HG03558 (cell line): ENCODE results near the gene VMO1.

Experiments used
- ATAC-seq: cut with Tn5 transposase; IDR thresholded peaks from one replicate; pipeline ENCODE4 v1.9.1; 2021; ENCODE audit warnings: moderate number of reproducible peaks; ENCODE audit not compliant: unreplicated experiment; ENCODE audit errors: extremely low read depth

Gene VMO1

DNA sequence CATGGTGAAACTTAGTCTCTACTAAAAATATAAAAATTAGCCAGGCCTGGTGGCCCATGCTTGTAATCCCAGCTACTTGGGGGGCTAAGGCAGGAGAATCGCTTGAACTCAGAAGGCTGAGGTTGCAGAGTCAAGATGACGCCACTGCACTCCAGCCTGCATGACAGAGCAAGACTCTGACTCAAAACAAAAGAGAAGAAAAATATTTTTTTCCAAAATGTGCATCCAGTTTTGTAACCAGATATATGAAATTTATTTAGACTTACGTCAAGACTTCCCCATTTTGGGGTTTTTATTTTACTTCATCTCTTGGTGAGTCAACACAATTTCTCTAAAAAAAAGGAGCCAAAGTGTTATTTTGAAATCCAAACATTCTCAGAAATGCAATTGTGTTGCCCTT, 20.0 kb downstream of the VMO1 start:
- ATAC-seq, result no peak

DNA sequence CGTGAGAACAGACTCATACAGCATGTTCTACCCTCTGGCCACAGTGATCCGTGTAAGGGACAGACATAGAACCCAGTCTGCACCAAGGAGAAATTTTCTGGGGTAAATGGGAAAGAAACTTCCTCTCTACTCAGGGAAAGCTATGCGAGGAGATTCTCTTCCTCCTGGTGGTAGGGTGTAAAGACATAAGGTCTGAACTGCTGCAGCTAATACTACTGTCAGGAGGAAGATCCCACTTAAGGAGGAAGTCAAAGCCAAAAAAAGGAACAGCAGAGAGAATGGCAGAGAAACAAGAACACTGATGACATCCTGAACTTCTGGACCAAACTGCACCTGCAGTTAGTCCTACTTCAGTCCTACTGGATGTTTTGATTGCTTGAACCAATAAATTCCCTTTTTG, 21.6 kb downstream of the VMO1 start:
- no peak for ATAC-seq

DNA sequence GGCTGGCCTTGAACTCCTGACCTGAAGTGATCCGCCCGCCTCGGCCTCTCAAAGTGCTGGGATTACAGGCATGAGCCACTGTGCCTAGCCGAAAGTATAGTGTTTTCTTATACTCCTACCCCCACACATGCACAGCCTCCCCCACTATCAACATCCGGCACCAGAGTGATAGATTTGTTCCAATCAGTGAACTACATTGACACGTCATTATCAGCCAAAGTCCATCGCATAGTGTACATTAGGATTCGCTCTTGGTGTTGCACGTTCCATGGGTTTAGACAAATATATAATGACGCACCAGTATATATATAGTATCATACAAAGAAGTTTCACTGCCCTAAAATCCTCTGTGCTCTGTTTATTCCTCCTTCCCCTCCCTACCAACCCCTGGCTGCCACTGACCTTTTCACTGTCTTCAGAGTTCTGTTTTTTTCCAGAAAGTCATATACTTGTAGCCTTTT, 26.4 kb downstream of the VMO1 start:
- ATAC-seq, result no peak

DNA sequence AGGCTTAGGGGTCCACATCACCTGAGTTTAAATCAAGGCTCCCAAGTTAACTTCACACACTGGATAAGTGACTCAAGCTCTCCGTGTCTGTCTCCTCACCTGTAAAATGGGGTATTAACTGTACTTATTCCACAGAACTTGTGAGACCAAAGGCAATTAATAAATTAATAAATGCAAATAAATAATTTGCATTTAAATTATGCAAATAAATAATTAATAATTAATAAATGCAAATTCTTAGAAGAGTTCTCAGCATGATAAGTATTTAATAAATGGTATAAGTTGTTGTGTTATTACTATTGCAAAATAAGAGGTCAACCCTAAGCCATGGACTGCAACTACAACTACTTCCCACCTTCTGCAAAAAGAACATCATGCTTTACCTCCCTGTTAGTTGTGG, 32.8 kb downstream of the VMO1 start:
- no peak for ATAC-seq

DNA sequence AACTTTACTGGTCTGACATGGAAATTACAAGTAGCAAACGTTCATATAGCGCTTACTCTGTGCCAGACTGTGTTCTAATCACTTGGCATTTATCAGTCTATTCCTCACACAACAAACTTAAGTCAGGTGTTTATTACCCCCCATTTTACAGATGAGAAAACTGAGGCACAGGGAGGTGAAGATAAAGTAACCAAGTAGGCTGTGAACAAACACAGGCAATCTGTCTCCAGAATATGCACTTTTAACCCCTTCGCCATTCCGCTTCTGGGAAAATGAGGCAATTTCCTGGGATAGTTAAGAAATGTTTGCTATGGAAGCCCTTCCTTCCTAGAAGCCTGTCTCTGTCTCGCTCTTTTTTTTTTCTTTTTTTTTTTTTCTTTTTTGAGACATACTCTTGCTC, 34.2 kb downstream of the VMO1 start:
- ATAC-seq, result no peak

DNA sequence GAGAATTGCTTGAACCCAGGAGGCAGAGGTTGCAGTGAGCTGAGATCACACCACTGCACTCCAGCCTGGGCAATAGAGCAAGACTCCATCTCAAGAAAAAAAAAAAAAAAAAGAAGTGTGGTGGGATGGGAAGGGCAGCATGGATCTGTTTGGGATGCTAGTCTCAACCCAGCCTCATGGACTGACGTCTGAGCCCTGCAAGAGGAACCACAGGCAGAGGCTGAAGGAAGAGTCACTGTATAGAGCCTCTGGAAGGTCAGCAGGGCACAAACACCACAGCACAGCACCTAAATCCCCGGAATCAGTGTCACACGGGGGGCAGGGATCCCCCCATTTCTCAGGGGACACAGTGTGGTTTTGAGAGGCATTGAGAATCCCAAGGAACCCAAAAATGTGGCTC, 35.6 kb downstream of the VMO1 start:
- ATAC-seq, result no peak

DNA sequence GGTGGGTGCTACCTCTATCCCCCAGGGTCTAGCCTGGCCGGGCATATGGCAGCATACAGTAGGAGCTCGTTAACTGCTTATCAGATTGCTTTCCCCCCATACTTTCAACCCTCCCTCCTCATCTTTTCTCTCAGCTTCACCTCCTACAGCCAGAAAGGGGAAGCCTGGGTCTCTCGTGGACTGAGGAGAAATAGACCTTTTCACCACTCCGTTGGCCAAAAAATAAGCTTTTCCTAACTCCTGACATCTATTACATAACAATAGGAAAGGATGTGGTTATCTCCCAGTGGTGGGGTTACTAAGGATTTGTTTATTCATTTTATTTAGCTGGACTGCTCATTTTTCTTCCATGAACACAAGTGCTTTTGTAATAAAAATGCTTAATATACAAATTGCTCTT, 37.5 kb downstream of the VMO1 start:
- ATAC-seq, result no peak

DNA sequence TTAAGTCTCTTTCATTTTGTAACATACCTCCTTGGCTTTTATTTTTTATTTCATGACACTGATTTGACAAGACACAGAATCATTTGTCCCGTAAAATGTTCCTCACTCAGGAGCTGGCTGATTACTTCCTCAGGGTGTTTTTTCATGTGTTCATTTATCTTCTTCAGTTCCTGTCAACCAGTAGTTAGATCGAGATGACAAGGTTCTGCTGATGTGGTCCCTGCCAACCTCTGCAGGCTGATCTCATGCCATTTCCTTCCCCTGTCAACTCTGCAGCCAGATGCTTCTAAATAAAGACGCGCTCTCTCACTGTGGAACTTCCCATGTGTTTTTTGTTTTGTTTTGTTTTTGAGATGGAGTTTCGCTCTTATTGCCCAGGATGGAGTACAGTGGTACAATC, 38.3 kb downstream of the VMO1 start:
- ATAC-seq, result no peak

DNA sequence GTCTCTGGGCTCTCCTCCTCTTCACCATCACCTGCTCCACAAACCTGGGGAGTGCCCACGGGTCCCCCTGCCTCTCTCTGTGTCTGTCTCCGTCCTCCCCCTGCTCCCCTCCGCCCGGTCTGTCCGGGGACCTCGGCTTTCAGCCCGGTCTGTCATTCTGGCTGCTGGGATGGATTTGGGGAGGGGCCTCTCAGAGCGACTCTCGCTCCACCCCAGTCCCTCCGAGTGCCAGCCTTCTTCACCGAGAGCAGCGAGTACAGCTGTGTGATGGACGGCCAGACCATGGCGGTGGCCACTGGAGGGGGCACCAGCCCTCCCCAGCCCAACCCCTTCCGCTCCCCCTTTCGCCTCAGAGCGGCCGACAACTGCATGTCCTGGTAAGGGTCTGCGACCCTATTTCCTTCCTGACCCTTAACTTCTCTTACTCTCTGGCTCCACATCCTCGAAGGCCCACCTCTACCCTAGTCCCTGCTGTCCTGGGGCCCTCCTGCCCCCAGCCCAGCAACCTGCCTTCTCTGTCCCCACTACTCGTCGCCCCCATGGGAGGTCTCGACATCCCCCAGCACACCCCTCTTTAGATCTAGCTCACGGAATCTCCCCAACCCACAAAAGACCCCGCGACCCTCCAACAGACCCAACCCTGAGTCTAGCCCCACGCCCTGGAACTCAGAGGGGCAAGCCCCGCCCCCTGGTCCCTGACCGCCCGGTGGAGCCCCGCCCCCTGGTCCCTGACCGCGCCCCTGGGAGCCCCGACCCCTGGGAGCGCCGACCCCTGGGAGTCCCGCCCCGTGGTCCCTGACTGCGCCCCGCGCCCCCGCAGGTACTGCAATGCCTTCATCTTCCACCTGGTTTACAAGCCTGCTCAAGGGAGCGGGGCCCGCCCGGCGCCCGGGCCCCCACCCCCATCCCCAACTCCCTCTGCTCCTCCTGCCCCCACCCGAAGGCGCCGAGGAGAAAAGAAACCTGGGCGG, 40.9 kb downstream of the VMO1 start:
- no peak for ATAC-seq

DNA sequence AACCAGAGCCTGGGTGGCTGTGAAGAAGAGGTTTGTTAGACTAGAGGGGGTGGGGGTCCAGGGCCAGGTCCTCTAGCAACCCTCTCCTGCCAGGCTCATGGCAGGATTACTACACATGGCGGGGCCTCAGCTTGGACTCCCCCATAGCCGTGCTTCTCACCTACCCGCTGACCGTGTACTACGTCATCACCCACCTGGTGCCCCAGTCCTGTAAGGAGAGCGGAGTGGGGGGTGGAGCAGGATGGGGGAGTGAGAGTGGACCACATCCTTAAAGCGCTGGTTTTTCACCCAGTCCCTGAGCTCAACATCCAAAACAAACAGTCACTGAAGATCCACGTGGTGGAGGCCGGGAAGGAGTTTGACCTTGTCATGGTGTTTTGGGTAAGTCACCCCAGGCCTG, 42.3 kb downstream of the VMO1 start:
- no peak for ATAC-seq

DNA sequence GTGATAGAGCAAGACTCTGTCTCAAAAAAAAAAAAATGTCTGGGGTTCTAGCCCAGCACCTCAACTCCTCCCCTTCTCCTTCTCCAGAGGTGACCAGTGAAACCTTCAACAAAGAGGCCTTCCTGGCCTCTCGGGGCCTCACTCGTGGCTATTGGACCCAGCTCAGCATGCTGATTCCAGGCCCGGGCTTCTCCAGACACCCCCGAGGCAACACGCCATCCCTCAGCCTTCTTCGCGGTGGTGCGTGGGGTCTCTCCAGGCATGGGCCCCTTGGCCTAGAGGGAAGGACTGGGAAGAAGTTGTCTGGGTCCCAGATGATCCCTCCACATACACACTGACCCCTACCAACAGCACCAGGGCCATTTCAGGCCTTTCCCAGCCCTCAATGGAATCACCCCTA, 42.9 kb downstream of the VMO1 start:
- ATAC-seq, result no peak

DNA sequence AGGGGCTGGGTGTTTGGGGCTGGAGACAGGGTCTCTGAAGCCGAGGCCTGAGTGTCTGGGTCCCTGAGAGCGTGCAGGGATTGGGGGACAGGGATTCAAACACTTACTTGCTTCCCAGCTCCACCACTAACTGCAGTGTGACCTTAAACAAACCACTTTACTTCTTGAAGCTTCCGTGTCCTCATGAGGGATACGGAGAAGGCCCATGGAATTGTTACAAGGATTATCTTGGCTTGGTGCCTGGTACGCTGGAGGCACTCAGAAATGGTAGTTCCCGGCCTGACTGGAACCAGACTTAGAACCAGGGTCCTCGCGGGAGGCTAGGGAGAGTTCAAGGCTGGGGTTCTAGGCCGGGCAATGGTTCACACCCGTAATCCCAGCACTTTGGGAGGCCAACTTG, 43.5 kb downstream of the VMO1 start:
- ATAC-seq, result no peak

DNA sequence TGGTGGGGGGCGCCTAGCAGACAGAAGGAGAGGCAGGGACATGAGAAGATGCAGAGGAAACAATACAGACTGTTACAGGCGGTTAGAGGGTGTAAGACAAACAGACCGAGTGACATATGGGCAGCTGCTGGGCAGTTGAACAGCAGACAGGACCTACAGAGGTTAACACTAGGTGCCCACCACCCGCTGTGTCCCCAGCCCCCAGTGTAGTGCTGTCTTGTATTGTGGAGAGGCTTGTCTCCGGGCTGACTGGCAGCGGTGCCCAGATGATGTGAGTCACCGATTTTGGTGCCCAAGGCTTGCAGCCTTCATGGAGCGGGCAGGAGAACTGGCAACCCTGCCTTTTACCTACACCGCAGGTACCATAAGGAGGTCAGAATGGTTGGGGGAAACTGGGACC, 44.0 kb downstream of the VMO1 start:
- no peak for ATAC-seq

DNA sequence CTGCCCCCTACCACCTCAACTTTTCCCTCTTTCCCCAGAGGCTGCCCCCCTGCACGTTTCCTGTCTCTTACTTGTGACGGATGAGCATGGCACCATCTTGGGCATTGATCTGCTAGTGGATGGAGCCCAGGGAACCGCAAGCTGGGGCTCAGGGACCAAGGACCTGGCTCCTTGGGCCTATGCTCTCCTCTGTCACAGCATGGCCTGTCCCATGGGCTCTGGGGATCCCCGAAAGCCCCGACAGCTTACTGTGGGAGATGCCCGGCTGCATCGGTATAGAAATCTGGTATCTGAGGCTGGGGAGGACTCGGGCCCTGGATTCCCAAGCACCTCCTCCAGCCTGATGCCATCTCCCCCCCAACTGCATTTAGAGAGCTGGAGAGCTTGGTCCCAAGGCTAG, 44.6 kb downstream of the VMO1 start:
- ATAC-seq, result no peak

DNA sequence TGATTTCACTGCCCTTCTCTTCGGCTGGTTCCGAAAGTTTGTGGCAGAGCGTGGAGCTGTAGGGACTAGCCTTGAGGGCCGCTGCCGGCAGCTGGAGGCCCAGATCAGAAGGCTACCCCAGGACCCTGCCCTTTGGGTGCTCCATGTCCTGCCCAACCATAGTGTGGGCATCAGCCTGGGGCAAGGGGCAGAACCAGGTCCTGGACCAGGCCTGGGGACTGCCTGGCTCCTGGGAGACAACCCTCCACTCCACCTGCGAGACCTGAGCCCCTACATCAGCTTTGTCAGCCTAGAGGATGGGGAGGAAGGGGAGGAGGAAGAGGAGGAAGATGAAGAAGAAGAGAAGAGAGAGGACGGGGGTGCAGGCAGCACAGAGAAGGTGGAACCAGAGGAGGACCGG, 45.6 kb downstream of the VMO1 start:
- ATAC-seq, result no peak

DNA sequence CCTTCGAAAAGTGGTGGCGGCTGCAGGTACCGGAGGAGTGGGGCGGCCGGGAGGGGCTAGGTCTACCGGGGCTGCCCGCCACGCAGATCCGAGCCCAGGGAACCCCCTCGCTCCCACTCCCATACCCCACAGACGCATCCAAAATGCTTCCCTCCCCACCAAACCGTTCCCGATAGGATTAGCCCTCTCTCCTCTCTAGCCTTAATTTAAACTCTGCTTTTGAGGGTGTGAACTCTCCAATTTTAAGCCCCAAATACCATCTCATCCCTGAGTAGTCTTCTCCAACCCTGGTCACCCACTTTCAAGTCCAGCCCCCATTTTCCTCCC, 46.2 kb downstream of the VMO1 start:
- no peak for ATAC-seq

DNA sequence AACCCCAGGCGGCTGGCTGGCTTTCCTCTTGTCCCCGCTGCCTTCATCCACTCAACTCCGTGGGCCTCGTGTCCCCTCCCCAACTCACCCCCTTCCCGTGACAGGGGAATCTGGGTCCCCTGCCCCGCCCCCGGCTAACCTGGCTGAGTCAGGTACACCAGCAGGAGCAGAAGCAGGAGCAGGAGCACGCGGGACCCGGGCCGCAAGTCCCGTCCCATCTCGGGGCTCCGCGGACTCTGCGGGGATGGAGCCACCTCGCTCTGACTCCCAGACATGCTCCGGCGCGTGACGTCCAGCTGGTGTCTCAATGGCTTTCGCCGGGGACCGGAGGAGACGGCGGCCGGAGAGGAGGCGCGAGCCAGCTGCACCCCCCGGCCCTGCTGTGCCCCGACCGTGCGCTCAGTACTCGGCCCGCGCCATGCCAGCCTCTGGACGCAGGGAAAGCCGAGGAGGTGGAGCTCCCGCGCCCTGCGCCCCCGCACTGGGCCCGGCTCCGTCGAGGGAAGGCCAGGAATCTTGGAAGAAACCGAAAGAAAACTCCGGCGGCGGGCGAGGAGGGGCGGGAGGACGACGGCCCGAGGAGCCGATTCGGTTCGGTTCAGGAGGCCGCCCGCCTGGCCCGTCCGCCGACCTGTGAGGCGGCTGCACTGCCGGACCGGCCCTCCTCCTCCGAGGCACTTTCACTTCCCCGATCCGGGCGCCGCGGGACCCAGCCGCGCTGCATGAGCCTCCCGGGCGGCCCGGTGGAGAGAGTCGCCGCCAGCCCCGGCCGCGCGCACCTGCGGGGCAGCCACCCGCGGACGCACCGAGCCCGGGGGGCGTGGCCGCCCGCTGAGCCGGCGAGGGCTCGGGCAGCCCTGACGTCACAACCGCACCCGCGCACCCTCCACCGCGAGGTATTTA, 46.8 kb downstream of the VMO1 start, which contains the start of the genes CXCL16 and ZMYND15:
Gene CXCL16 (minus strand): TSS at position 807 of the 903 bp plus-strand sequence. CDS start 589 bp downstream, at position 218.
Gene ZMYND15 (plus strand): TSS at position 712 of the 903 bp plus-strand sequence. CDS start 716 bp downstream, outside the sequence.
- no peak for ATAC-seq

DNA sequence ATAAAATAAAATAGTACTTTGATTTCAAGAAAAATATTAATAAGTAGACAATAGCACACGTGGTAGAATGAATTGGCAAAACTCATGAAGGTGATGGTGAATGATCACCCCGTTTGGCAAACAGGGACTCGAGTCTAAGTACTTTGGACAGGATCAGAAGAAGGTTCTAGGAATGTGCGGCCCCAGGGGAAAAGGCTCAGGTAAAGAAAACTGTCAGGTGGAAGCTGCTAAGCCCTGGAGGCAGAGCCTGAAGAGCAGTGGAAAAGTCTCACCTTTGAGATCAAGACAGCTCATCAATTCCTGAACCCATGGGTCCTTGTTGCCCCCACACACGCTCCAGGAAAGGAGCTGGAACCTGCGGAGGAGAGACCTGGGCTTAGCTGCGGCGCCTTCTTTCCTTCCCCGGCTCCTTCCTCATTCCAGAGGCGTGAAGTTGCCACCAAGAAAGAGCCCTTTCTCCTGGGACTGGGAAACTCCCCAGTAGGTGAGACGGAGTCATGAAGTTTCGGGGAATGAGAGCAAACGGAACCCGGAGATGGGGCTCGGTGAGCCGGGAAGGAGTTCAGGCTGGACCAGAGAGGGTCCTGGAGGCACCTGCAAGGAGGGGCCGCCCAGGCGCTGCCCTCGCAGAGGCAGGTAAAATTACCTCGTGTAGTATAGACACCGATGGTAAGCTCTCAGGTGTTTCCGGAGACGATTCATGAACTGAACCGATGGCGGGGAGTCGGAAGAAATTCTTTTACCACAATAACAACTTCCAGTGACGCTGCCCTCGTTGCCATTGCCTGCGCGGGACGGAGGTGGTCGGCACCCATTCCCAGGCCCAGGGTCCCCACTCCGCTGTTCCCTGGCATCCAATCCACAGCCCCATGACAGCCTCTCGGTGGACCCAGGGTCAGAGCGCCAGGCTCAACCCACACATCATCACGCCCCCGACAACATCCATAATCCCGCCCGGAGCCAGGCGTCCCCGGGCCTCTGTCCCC, 47.7 kb downstream of the VMO1 start:
- ATAC-seq, result no peak

DNA sequence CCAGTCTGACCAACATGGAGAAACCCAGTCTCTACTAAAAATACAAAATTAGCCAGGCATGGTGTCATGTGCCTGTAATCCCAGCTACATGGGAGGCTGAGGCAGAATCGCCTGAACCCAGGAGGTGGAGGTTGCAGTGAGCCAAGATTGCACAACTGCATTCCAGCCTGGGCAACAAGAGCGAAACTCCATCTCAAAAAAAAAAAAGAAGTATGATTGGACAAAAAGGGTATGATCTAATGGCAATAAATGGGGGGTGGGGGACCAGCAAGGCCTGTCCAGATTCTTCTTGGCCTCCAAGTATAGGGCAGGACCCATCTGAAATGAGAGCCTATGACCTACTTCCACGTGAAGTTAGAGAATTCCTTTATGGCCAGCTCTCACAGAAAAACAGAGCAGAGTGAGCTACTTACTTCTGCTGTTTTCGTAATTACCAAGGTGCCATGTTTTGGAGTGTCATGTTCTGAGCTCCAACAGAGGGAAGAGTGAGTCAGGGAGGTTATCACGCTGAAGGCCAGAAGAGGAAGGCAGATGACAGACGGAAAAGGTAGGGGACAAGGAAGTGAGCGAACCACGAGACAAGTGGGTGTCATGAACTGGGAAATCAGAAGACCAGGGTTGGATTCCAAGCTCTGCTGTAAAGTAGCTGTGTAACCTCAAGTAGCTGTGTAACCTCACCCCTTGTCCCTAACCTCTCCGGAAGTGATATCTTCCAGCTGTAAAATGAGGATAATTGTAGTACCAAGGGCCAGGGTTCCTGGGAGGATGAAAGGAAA, 50.1 kb downstream of the VMO1 start:
- no peak for ATAC-seq
